GM15510 (cell line): ENCODE measurements around the gene GRAMD1B.

Experiments used
- POLR2A ChIP-seq: IDR thresholded peaks from 3 replicates; pipeline ENCODE4 v1.6.1; 2011; ENCODE audit warnings: borderline replicate concordance; ENCODE audit not compliant: insufficient read length; ENCODE audit errors: extremely low read depth

The GRAMD1B gene

DNA sequence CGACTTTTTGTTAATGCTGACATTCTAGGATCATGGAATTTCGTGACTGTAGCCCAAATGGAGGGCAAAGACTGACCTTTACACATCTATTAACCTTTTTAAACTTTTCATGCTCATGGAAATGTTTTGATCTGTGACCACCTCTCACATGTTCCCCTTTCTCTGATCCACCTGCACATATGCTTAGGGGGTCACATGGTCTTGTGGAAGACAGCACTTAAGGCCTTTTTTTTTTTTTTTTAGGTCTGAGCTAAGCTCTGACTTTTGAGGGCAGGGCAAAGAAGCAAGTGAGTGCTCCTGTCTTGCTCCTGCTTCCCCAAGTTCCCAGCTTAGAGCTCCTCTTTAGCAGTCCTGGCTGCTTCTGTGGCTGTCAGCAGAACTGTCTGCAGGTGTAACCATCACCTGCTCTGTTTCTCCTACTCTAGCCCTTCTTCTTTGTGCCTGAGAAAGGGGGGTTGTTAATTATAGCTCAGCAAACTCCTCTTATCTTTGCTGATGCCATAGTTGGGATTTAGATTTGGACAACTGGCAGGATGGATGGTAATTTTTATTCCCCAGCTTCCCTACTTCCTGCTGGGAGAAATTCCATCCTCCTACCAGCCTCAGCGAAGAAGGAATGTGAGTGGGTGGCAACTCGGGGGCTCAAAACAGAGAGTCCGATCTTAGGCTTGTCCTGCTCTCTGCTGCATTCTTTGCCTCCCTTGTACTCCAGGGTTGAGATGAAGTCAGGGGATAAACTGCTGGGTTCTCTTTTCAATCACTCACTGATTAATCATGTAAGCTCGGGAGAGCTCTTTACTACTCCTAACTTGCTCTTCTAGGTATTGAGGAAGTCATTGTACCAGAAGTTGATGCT is 64.4 kb downstream of the GRAMD1B start:
- no peak for TF ChIP-seq POLR2A

DNA sequence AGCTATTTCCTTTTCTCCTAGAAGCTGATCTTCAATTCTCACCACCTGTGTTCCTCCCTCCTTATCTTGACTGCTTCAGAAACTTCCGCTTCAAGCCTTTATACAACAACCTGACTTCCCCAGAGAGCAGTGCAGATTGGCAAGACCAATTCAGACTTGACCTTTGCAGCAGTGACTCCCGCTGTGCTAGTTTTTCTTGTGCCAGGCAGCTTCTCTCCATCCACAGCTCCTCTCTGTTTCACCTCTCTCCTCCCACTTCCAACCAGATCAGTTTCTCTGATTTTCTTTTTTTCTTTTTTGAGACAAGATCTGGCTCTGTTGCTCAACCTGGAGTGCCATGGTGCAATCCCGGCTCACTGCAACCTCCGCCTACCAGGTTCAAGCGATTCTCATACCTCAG is 74.3 kb downstream of the GRAMD1B start:
- no peak for TF ChIP-seq POLR2A

DNA sequence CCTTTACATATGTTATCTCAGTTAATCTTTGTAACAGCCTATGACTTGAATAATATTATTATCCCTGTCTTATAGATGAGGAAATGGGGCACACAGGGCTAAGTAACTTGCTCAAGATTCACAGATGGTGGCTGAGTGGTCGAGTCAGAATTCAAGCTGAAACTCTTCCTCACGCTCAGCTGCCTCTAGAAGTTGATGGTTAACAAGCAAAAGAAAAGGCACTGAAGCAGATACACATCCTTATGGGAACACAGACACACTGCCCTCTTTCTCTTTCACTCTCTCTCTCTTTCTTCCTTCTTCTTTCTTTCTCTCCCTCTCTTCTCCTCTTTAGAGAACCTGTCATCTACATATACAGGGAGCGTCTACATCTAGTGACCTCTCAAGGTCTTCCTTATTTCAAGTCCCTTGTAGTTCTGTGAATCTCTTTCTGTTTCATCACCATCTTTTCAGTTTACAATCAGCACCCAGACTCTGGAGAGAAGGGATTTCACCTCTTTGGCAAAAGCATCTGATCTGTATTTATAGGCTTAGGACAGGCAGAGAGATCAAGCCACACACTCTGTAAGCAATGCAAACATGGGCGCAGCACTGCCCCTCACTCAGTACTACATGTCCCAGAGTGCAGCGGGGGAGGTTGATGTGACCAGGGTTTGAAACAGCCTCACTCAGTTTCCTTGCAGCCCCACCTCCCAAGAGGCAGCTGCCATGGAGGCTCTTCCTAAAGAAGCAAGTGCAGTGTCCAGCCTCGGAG is 75.7 kb downstream of the GRAMD1B start:
- TF ChIP-seq POLR2A, result no peak

DNA sequence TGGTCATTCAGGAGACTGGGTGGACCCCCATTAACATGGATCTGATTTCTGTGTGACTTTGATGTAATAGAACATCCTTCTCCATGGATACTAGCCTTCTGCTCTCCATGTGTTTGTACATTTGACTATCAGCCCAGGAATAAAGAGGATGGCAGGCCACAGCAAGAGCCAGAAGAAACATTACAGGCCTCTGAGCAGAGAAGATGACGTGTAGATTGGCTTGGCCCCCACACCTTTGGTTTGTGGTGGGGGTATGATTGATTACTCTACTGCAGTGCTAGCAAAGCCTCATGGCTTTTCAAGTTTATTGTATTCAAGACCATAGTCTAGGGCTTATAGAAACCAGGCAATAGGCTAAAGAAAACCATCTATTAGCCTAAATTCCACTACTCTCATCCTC is 77.0 kb downstream of the GRAMD1B start:
- TF ChIP-seq POLR2A, result no peak

DNA sequence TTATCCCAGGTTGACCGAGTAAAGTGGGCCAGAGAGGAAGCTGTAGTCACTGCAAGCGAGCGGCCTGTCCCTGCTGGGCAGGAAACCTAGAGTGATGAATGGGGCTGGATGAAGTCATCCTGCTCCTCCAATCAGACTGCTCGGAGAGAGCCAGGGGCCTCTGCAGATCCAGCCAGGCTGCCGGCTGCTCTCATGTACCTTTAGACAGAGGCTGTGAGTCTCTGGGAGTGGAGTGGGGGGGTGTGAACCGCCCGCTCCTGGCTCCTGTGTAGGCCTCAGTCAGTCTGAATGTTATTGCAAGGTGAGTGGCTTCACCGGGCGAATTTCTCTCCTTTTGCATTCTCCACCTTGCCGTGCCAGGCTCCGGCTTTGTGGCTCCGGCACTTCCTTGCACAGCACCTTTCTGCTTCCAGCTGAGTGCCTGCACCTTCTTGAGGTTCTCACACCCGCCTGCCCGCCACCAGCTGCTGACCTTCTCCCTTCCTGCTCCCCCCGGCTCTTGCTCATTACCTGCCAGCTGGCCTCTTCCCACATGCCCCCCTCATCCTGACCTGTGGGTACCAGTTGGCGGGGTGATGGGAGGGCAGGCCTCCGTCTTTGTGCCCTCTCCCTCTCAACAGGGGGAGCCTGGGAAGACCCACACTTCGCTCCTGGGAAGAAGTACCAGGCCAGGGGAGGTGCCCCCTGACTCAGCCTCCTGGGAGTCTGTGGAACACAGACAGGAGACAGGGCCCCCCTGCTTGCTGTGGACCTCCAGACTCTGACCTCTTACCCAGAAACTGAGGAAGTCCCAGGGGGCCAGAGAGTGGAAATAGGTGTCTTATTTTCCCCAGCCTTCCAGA is 79.9 kb downstream of the GRAMD1B start:
- no peak for TF ChIP-seq POLR2A

DNA sequence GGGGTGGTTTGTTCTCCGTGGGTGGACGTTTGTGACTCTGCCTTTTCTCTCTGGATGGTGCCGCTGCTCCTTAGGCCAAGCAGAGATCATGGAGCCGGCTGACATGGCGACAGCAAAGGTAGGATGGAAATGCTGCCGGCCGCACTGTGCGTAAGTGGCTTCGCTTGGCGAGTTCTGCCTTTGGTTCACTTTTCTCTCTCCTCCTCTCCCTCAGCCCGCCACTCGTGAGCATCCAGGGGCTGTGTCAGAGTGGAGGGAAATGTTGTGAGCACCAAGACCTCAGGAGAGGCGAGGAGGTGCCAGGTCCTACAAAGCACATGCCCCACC is 80.5 kb downstream of the GRAMD1B start:
- TF ChIP-seq POLR2A, result no peak

DNA sequence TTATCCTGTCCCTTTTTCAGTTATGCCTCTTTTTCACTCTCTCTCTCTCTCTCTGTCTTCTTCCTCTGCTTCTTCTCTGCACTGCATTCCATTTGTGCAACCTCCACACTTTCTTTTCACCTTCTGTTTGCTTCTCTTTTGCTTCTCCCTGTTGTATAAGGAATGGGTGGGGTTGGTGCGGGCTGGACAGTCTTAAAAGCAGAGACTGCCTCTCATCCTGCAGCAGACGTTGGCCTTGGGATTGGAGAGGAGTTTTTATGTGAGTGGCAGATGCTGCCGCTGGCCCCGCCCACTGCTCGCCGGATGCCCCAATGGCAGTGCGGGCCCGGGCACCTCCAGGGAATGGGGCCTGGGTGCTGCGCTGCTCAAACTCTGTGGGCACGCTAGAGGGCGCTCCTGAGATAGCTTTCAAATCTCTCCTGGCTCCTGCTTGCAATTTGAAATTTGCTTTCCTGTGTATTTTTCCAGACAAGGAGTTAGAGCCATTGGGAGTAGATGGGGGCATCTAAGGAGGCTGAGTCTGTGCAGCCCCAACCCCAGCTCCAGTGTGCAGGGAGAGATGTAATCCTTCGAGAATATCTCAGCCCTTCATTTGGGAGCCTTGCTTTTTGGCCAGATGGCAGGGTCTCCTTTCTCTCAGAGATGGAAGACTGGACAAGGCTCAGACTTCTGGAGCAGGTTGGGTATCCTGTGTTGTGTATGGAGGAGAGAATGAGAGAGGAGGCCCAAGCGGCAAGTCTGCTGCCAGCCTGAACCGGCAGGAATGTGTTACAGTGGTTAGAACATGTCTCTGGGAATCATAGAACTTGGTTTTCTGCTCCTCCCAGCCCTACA is 81.2 kb downstream of the GRAMD1B start:
- no peak for TF ChIP-seq POLR2A

DNA sequence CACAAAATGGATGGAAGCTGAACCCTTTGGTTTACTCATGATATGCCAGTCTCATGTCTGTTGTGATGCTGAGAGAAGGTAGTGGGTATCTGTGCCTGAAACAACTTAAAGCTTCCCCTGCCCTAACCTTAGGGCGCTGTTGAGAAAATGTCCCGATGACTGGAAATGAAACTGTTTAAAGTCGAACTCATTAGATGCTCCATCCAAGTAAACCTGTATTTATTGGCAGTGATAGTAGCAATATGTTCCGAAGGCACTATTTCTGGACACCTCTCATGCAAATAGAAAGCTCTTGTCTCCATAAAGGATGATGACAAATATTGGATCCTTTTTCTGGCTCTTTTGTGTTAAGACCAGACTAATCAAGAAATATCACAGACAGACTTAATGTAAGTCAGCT is 86.2 kb downstream of the GRAMD1B start:
- no peak for TF ChIP-seq POLR2A

DNA sequence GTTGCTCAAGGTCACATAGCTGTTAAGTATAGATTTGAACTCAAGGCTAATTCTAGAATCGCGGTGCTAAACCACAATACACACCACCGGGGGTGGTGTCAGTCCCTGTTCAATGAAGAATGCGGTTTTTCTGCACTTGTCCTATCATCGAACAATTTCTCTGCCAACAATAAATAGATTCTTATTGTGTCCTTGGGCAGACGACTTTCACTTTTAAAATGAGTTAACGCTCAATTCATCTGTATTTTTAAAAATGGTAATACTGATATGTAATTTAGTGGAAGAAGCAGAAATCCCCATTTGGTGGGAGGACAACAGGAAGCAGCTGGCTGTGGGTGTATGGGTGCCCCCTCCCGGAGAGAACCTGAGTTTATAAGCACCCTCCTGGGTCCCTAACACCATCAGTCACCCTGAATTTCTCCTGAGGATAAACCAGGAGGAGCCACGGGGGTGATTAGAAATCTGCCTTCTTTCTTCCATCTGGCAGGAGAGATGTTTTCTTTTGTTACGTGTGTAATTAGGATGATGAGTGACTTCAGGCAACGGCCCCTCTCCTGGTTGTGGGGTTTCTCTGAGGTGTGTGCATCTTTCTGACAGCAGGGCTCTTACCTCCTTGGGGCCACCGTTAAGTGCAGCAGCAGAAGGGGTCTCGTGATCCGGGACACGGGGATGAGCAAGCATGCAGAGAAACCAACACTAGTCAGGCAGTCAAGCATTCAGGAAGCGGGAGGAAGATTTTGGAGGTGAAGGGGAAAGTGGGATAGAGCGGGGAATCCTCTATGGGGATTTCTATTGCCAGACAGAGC is 87.7 kb downstream of the GRAMD1B start:
- no peak for TF ChIP-seq POLR2A

DNA sequence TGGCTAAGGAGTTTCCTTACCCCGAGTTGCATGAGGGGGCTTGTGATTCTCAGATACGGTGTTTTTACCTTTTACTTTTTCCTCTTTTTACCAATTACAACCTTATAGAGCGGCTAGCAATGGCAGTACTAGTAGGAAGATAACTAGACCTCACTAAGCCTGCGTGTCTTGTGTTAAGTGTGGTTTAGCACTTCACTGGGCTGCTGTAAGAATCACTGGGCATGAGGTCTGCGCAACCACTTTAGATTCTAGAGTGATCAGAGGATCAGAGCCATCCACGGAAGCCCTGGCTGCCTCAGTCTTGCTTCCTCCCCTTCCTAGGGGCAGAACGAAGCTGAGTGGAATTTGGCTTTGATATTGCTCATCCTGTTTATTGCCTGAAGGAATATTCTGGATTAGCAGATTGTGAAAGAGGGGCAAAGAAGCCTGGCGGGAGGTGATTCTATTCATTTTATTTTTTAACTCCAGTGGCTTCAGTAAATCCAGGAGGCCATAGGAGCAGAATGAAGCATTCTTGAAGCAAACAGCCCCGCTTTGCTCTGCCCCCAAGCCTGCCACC is 88.5 kb downstream of the GRAMD1B start:
- no peak for TF ChIP-seq POLR2A

DNA sequence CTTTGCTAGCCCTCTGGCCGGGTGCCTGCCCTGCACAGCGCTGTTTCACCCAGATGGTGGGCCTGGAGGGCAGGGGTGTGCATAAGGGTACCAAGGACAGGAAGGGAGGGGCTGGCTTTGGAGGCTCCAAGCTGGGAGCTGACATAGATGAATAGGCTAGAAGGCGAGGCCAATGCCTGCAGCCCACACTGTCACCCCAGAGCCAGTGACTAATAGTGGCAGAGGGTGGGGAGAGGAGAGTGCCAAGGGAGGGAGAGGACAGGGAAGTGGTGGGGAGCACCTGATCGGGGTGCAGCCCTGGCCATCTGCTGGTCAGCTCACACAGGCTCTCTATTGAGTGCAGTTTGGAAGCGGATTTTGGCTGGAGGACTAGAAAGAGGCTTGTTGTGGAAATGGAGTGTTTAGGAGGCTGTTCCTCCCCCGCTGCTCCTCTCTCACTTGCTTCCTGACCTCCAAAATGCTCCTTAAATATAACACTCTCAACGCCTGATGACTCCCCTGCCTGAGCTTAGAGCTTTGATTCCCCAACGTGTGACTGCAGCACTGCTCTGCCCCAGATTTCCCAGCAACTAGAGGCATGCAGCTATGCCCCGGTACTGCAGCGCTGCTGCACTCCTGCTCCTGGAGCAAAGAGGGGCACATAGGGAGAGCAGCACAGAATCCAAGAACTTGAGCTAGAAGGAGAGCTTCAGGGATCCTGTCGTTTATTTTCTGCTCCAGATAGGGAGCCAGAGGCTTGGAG is 89.2 kb downstream of the GRAMD1B start:
- TF ChIP-seq POLR2A, result no peak

DNA sequence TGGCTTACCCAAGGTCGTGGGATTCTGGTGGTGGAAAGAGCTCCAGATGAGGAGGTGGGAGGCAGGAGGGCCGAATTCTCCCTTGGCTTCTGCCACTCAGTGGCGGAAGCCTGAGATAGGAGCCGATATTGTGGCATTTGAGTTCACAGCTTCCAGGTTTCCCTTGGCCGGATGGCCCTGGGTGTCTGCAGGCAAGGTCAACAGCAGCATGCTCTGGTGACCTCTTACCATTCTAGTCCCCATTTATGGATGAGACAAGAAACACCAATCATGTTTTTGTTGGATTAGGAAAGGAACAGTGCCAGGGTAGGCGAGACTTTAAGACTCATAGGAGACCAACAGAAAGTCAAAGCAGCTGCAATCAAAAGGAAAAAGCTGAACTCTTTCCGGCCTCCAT is 89.7 kb downstream of the GRAMD1B start:
- TF ChIP-seq POLR2A, result no peak

DNA sequence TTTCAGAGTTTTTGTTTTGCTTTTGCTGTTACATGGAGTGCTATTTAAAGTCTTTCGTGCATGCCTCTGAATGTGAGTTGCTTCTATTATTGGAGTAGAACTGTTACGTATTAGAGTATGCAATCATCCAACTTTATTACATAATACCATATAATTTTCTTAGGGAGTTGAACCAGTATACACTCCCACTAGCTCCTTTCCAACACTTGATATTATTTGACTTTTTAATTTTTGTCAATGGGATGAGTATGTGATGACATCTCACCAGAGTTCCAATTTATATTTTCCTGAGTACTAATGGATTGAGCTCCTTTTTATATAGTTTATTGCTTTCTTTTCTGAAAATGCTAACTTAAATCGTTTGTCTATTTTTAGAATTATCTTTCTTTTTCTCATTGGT is 90.9 kb downstream of the GRAMD1B start:
- no peak for TF ChIP-seq POLR2A
